Retinal pigment epithelial cell (primary cell): ENCODE data around the gene ARGLU1.

Source experiments
- DNase-seq: peaks from one replicate; pipeline ENCODE4 v3.0.0-alpha.2; 2010; ENCODE audit warnings: low read depth
- H3K4me3 ChIP-seq: 2 replicates; pipeline ENCODE4 v1.5.1; 2011; ENCODE audit warnings: mild to moderate bottlenecking, low read length, control low read depth, moderate library complexity
- CTCF ChIP-seq: conservative IDR thresholded peaks from 2 replicates; pipeline ENCODE4 v1.5.1; 2011; ENCODE audit warnings: low read depth, low read length, control low read depth, inconsistent platforms

Gene ARGLU1

GRCh38 chr13:106534639-106535551 lies 33.0 kb downstream of the ARGLU1 start:
- DNase-seq = no peak
- H3K4me3 ChIP-seq = peak overlapping the region; percentile 85
- no peak for TF ChIP-seq CTCF

GRCh38 chr13:106533943-106534638 lies 33.8 kb downstream of the ARGLU1 start:
- H3K4me3 ChIP-seq = peak overlapping the region; percentile 85
- no peak for DNase-seq
- TF ChIP-seq CTCF = peak; percentile 16

DNA sequence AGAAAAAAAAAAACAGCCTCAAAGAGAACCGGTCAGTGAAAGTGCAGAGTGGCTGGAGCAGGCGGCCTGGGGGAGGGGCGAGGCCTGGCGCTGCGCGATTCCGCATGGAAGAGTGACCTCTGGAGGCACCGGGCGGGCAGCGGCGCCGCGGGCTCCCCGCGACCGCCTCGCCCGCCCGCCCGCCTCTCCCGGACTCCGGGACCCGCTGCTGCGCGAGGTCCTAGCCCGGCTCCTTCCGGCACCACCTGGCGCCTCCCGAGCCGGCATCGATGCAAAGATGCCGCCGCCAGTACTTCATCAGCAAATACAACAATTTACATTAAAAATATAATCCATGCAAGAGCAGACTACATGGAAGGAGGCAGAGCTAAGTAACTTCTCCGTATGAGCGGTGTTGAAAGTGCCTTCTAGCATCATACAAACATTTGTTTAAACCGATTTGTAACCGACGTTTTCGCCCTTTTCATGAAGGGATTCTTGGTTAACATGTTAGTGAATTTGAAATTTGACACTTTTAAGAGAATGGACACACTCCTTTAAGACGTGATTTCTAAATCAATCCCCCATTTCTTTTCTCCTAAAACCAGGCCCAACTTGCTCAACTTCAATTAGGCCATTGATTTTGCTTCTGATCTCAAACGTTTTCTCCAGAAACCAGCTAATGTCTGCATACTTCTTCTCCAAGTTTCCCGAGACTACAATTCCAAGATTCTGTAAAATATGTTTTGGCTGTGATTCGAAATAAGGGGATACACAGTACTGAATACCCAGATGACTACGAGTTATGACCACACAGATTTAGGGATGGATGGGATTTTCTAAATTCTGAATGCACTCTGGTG lies 34.6 kb downstream of the ARGLU1 start:
- TF ChIP-seq CTCF = peak; percentile 46
- peak overlapping the region; percentile 85 for H3K4me3 ChIP-seq
- no peak for DNase-seq

DNA sequence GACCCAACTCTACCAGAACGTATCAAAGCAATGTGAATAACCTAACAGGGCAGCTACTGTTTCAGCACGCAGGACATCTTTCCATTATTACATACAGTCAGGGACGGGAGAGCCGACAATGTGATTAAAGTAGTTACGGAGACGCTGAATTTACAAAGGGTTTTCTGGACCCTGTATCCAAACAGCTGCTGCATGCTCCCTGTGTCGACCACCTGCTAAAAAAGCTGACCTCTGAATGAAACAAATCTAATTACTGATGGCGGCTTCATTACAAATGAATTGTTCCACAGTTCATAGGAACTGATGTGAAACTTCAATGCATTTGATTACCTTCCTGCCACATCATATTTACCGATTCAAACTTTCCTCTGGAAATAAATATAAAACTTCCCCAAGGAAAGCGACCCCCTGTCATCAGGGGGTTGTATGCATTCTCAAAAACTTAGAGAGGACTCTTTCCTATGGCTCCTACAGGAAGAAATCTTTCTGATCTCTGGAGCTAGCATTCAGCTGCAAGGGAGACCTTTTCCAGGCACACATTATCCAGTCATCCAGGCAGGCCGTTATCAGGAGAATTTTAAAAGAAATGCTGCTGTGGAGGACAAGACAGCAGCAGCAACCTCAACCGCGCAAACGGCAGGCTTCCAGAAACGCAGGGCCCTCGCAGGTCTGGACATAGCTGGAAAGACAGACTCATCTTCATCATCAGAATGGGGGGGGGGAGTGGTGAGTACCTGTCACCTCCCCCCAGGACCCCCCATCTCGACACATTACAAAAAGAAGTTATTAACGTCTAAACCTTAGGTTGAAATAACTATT lies 35.6 kb downstream of the ARGLU1 start:
- no peak for TF ChIP-seq CTCF
- DNase-seq = no peak
- H3K4me3 ChIP-seq = peak overlapping the region; percentile 85

DNA sequence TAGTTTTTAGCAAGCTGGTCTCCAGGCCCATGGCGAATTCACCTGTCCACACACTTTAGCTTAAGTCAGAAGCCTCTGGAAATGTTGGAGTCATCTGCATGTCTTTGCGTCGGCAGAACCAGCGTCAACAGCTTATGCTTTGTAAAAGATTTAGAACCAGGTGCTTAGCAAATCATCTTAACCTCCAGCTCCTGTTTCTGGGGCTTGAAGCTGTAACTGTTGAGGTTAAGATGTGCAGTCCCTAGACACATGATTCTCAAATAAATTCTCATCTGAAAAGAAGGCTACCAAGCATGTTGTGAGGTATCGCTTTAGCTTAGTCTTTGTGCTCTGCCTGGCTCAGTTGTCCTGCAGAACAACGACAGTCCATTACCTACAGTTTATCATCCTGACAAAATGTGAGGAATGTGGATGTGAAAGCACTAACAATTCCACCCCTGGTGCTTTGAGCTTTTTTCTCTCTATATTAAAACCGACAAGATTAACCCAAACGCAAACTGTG lies 36.9 kb downstream of the ARGLU1 start:
- TF ChIP-seq CTCF = no peak
- no peak overlapping the region for H3K4me3 ChIP-seq
- DNase-seq = no peak
